Posterior cingulate gyrus (tissue), 11 donors: ENCODE data around the gene HLA-B.

Source experiments
- DNase-seq, 10 donors: peaks; one replicate each; pipeline versions ENCODE4 v3.0.0 to v3.0.0-alpha.2; 2020 to 2021; ENCODE audit warnings: mixed read lengths in 3 of 10
- intact Hi-C: fragments of 100-400 bp; cut with DNase I; formaldehyde crosslinking; loops from one replicate; pipeline ENCODE4 v1.15.1; 2023

HLA-B gene

DNA sequence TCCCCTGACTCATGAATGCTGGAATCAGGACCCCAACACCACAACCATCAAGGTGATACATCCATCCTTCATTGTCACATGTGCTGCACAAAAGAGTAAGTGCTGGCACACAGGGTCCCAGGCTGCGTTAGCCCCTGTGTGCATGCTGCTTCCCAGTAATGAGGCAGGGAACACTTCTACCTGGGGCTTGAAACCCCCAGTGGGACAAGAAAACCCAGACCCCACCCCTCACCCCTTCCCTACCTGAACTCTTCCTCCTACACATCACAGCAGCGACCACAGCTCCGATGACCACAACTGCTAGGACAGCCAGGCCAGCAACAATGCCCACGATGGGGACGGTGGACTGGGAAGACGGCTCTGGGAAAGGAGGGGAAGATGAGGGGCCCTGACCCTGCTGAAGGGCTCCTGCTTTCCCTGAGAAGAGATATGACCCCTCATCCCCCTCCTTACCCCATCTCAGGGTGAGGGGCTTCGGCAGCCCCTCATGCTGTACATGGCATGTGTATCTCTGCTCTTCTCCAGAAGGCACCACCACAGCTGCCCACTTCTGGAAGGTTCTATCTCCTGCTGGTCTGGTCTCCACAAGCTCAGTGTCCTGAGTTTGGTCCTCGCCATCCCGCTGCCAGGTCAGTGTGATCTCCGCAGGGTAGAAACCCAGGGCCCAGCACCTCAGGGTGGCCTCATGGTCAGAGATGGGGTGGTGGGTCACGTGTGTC lies 2.0 kb downstream of the HLA-B start:
- DNase-seq, result no peak
- intact Hi-C loops, result no loop called here

DNA sequence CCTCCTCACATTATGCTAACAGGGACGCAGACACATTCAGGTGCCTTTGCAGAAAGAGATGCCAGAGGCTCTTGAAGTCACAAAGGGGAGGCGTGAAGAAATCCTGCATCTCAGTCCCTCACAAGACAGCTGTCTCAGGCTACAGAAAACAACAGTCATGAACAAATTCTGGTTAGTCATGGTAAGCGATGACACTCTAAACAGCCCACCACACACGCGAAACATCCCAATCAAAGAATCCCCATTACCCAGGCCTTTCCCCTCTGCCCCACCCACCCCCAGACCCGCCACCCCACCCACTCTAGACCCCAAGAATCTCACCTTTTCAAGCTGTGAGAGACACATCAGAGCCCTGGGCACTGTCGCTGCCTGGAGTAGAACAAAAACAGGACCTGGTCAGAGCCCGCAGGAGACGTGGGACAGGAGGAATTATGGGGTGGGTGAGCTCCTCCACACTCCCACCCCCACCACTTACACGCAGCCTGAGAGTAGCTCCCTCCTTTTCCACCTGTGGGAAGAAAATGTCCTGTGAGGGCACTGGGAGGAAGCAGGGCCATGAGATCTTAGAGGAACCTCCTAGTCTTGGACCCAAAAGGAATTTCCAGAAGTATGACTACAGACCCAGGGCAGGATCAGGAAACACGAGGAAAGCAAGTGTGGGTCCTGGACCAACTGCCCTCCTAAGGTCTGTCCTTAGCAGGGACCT lies 2.7 kb downstream of the HLA-B start:
- no peak for DNase-seq
- intact Hi-C loops, result no loop called here

DNA sequence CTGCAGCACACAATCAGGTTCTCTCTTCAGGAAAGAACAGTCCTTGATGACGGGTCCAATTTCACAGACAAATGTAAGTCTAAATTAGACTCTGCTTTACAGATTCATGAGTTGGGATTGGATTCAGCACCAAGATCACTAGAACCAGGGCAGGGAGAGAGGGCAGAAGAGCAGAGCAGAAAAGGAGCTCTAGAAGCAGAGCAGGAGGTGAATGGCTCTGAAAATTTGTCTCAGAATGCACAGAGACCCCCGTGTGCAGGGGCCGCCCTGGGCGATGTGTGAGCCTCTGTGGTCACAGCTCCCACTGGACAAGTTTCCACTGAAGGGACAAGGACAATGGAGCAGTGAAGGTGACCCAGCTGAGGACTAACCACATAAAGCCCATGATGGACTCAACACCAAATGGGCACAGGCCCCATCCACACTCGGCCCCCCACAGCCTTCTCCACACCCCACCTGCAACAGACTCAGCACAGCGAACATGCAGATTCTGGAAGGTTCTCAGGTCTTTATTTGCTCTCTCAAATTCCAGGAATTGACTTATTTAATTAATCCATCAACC lies 3.5 kb downstream of the HLA-B start:
- intact Hi-C loops, result no loop called here
- no peak for DNase-seq

DNA sequence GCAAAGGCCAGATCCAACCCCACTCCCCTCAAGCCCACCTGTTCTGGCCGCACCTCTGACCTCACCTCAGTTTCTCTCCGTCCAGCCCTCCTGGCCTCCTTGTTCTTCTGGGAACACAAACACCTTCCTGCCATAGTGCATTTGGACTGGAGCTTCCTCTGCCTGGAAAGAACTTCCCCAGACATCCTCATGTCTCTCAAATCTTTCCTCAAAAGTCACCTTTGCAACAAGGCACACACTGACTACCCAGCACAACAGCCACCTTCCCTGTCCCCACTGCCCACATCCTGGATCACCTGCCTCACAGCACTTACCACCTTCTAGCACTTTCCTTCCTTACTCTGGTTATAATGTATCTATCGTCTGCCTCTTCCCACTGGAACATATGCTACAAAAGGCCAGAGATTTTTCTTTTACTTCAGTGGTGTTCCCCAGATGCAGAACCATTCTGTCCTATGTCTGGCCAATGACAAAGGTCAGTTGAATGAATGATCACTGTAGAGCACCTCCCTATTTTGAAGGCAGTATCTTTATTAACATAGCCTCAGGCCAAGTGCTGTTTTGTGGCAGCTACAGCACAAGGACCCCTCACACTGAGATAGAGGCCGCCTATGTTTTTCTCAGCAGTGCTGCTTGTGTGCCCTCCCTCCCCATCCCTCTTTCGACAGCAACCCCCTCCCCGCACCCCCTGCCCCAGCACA lies 4.1 kb downstream of the HLA-B start:
- no peak for DNase-seq
- intact Hi-C loops, result no loop called here

DNA sequence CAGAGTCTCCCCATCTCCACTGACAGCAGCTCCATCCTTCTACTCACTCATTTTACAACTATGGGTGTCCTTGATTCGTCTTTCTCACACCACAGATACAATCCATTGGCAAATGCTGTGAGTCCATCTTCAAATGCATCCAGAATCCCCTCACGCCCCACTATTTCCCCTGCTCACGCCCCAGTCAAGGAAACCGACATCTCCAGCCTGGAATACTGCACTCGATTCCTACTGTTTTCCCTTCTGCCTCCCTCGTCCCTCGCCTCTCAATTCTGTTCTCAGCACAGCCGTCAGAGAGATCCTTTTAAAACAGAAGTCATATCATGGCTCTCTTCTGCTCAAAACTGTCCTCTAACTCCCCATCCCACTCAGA lies 4.7 kb downstream of the HLA-B start:
- intact Hi-C loops, result no loop called here
- no peak for DNase-seq

DNA sequence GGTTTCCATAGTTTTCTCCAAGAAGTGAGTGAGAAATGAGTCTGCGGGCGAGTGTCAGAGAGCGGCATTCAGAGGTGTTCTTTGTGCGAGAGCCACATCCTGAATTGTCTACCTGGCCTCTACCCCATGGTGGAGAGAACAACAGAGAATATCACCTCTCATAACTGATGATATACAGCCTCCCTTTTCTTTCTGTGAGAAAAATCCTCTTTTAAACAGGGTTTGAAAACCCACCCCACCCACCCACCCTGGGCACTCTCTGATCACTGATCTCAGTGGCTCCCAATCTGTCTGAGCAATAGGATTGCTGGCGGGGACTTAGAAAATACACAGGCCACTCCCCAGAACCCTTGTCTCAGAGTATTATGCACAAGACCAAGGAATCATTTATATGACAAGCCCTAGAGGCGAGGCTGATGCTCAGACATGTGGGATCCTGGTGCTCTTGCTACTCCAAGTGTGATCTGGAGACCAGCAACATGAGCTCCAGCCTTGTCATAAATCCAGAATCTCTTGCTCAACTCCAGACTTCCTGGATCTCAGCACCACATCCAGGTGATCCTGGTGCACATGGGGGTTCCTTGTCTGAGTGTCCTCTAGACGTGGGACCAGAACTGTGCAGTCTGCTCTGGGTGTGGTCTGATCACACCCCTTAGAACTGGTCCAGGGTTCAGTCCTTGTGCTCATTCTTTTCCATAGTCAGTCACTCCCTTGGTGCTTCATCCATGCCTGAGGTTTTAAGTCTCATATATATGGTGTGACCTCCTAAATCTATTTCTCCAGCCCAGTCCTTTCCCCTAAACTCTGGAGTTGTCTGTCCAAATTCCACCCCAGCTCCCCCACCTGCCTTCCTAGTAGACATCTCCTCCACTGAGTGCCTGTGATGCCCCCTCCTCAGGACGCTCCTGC lies 5.3 kb downstream of the HLA-B start:
- DNase-seq, result no peak
- intact Hi-C loops, result no loop called here

DNA sequence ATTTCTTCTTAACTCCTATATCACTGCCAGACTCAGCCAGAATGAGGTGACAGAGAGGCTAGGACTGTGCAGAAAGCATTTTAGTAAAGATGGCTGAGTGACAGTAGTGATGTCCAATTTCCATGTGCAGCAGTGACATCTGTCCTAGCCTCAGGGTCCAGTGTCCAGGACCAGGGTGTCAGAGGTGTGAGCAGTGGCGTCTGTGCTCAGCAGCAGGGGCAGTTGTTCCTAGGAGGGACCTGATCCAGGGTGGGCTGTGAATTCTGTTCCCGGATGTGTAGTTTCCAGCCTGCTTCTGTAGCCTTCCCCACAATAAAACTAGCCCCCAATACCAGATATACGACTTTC lies 6.0 kb downstream of the HLA-B start:
- intact Hi-C loops, result no loop called here
- DNase-seq, result no peak

DNA sequence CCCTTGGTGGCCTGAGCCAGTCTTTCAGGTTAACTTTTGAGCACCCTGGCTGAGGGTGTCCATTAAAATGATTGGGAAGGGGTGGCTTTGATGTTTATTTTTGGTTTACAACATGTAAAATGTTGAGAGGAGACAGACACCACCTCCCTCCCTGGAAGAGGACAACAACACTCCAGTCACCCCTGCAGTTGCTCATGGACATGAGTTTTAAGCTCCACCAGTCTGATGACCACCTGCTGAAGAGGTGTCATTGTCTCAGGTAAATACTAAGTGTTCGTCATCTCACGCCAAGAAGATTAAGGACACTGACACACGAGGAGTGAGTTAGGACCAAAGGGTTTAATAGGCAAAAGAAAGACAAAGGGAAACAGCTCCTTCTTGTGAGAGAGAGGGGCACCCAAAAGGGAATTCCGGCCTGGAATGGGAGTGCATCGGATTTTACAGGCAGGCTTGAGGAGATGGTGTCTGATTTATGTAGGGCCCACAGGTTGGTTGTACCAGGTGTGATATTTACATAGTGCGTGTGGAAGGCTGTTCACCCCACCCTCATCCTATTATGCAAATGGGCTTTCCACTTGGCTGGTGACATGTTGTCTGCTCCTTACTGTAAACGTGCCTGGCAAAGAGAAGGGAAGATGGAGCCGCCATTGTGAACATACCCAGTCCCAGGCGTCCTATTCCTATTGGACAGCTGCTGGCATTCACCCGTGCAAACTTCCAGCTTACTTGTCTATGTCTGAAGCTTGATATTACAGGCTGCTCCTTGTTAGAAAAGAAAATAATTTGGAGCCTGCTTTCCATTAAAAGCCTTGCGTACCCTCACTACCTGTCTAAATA lies 6.6 kb downstream of the HLA-B start:
- DNase-seq, result no peak
- intact Hi-C loops, result no loop called here

DNA sequence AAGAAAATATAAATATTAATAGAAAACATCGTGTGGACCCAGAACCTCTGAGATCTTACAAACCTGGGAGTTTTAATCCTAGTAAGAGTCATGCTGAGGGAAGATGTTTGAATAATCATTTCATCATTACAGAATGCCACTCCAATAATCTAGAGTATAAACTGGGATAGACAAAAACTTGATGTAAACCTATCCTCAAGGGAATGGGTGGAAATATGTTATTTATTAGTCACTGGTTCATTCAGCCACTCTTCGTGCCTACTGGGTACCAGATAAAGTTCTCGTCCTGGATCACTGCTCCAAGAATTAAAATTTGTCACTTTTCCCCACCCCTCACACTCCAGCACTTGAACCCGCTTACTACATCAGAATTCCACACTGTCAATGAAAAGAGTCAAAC lies 7.7 kb downstream of the HLA-B start:
- no peak for DNase-seq
- intact Hi-C loops, result no loop called here

DNA sequence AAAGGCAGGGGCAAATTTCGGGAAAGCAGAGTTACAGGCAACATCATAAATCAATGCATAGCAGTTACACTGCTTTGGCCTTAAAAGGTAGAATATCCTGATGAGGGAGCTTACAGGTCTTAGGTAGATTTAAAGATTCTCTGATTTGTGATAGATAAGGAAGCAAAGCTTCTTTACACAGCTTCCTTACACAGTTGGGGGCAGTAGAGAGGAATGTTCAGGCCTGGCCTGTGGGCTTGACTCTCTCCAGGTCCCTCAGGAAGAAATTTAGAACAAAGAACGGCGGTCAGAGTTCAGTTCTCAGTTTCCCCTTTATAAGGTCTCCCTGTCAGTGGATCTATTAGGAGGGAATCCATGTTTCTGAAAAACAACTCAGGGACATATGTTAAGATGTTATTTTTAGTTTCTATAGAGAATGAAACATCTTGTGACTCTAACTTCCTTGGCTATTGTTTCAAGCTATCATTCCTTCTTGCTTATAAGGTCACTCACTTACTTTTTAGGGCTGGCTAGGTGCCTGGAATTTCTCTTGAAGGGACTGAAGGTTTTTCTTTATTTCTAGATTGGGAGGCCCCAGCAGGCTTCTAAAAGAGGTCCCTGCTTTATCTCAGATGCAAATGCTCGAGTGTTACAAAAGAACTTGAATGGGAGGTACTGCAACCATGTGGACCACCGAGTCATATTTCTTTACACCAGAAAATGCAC lies 11.8 kb downstream of the HLA-B start:
- DNase-seq, result no peak
- intact Hi-C loops, result no loop called here

DNA sequence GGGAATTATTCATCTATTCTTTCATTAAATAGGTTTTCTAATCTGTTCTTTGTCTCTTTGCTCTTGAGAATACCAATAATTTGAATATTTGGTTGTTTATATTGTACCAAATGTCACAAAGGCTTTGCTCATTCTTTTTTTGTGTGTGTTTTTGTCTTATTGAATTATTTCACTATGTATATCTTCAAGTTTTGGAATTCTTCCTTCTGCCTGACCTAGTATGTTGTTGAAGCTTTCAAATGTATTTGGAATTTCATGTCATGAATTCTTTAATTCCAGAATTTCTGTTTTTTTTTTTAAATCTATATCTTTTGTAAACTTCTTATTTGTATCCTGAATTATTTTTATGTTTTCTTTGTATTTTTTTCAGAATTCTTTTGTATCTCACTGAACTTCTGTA lies 16.8 kb downstream of the HLA-B start:
- intact Hi-C loops, result no loop called here
- DNase-seq, result no peak

DNA sequence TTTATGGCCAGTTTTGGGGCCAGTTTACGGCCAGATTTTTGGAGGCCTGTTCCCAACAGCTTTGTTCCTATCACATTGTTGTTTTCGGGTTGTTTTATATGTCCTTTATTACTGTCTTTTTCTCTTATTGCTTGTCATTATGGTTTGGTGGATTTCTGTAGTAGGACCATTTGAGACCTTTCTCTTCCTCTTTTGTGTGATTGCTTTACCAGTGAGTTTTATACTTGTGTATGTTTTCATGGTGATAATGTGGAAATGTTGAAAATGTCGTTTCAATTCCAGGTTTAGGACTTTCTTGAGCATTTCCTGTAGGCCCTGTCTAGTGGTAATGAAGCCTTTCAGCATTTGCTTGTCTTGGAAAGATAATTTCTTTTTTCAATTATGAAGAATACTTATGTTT lies 17.8 kb downstream of the HLA-B start:
- intact Hi-C loops, result no loop called here
- no peak for DNase-seq

DNA sequence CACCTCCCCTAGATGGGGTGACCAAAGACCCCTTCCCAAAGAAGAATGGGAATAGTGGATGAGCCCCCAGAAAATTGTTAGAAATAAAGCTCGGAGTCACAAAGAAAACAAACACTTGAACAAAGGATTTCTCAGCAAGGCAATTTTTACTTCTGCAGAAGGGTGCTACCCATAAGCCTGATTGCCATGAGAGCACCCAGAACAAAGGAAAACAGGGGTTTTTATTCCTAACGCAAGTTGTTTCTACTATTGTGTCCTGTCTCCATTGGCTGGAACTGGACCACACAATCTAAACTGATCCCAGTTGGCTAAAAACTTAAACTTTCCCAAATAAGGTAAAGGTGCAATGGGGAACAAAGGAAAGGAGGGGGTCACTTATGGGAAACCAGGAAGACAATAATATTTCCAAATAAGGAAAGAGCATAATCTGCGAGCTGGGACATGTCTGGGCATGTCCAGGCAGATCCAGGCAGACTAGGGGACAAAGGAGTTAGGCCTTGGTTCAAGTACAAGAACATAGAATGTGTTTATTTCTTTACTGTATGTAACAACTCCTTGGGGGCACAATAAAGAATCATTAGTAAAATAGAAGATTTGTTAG lies 20.0 kb downstream of the HLA-B start:
- intact Hi-C loops, result no loop called here

DNA sequence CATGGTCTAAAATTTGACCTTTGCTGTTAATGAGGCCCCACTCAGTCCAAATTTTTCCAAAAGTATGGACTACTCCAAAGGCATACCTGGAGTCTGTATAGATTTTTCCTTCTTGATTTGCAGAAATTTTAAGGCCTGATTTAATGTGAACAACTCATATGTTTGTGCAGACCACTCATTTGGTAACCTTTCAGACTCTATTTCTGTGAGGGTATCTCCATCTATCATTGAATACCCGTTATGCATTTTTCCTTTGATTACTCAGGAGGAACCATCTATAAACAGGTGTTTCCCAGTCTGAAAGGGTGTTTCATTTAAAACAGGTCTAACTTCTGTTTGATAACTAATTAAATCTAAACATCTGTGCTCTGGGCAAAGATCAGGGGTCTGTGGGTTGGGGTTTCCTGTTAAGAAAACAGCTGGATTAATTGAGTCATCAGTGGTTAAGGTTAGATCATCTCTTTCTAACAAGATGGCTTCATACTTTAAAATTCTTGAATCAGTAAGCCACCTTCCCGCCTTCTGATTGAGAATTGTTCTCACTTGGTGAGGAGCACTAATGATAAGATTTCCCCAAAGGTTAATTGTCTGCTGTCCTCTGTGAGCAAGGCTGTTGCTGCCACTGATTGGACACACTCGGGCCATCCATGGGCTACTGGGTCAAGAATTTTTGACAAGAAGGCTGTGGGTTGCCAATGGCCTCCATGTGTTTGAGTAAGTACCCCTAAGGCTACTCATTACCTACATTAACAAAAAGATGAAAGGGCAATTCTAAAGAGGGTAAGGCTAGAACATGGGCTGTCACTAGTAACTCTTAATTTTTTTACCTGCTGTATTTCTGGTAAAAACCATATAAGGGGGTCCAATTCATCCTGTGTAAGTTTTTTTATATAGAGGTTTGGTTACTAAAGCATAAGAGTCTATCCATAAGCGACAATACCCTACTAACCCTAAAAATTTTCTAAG lies 24.1 kb downstream of the HLA-B start:
- intact Hi-C loops, result no loop called here
- DNase-seq, result no peak

More for the DNA sequence above, 20.0 kb downstream of the HLA-B start:
- no peak for DNase-seq

DNA sequence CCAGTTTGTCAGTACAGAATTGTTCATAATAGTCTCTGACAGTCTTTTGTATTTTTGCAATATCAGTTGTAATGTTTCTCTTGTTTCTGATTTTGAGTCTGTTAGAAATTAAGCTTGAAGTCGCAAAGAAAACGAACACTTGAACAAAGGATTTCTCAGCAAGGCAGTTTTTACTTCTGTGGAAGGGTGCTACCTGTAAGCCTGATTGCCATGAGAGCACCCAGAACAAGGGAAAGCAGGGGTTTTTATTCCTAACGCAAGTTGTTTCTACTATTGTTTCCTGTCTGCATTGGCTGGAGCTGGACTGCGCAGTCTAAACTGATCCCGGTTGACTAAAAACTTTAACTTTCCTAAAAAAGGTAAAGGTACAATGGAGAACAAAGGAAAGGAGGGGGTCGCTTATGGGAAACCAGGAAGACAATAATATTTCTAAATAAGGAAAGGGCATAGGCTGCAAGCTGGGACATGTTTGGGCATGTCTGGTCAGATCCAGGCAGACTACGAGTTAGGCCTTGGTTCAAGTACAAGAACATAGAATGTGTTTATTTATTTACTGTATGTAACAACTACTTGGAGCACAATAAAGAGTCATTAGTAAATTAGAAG lies 28.5 kb downstream of the HLA-B start:
- DNase-seq, result no peak
- intact Hi-C loops, result no loop called here

DNA sequence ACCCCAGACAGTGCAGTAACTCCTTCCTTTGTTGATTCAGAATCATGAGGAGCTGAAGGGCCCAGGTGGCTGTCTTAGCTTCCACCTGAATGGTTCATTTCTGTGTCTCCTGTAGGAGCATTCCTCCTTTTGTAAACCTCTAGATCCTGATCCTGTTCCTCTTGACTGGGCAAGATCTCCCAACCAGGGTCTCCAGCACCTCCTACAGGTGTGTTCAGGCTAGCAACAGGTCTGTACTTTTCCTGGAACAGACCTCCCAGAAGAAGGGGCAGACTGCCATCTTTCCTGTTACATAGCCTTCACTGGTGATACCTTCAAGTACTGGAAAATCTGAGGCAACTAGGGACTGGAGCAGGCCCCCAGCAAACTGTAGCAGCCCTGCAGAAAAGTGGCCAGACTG lies 35.2 kb downstream of the HLA-B start:
- DNase-seq, result no peak
- intact Hi-C loops, result no loop called here
